GM19351 (cell line): ENCODE results near the gene BCL11B.

Experiments
- ATAC-seq: cut with Tn5 transposase; IDR thresholded peaks from one replicate; pipeline ENCODE4 v1.9.1; 2021; ENCODE audit warnings: mild to moderate bottlenecking, moderate library complexity; ENCODE audit not compliant: unreplicated experiment

BCL11B gene

DNA sequence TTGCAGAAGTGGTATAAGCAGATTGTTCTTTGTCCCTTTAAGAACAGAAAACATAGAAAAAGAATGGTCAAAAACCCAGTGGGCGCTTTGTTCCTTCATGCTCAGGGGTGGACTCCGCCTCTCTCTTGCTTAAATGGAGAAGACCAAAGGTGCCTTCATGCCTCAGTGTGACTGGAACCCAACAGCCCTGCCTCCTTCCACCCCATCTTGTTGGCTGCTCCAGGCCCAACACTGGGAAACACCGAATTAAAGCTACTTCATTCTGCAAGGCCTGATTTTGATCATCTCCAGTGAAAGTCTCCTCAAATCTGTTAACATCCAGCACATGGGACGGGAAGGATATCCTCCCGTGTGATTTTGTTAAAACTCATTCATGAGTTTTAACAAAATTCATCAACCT, 103.7 kb downstream of the BCL11B start:
- no peak for ATAC-seq

DNA sequence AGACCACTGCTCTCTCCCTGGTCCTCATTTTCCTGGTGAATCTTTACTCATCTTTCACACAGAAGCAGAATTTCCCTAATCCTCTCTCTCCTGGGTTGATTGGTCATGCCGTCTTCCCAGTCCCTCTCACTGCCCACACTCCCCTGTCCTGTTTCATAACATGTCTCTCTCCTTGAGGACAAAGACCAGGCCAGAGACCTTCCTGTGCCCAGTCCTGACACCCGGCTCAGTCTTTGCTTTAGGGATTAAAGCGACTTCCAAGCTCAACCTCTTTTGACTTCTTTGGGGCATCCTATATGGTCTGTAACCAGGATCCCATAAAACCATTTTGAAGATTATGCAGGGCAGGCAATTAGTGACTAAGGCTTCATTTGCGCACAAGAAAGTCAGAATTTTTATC, 105.5 kb downstream of the BCL11B start:
- no peak for ATAC-seq

DNA sequence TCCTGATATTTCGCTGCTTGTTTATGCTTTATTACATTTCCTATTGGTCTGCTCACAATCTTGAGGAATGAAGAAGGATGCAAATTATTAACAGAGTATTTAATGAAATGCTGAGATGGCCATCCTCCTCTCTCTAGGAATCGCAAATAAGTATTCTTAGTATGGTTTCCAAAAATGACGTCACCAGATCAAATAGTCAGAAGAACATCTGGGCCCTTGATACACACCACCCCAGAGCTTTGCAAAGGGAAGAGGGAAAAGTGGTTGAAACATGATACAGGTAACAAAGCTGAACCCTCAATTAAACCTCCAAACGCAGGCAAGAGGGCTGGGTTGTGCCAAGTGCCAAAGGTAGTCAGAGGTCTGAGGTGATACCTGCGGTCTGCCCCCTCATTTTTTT, 107.3 kb downstream of the BCL11B start:
- no peak for ATAC-seq

DNA sequence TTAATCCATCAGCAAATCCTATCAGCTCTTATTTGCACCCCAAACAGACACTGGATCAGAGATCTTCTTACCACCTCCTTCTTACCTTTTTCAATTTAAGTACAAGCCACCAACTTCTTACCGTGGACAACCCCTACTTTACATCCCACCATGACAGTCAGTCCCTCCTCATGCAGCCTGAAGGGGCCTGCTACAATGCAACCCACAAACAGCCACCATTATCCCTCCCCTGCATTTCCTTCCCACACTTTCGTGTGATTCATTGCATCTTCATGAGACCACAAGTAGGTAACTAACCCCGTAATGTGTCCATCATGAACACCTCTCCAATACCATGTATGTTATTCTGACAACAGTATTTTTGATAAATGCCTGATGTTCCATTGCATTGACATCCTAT, 108.6 kb downstream of the BCL11B start:
- ATAC-seq = no peak

DNA sequence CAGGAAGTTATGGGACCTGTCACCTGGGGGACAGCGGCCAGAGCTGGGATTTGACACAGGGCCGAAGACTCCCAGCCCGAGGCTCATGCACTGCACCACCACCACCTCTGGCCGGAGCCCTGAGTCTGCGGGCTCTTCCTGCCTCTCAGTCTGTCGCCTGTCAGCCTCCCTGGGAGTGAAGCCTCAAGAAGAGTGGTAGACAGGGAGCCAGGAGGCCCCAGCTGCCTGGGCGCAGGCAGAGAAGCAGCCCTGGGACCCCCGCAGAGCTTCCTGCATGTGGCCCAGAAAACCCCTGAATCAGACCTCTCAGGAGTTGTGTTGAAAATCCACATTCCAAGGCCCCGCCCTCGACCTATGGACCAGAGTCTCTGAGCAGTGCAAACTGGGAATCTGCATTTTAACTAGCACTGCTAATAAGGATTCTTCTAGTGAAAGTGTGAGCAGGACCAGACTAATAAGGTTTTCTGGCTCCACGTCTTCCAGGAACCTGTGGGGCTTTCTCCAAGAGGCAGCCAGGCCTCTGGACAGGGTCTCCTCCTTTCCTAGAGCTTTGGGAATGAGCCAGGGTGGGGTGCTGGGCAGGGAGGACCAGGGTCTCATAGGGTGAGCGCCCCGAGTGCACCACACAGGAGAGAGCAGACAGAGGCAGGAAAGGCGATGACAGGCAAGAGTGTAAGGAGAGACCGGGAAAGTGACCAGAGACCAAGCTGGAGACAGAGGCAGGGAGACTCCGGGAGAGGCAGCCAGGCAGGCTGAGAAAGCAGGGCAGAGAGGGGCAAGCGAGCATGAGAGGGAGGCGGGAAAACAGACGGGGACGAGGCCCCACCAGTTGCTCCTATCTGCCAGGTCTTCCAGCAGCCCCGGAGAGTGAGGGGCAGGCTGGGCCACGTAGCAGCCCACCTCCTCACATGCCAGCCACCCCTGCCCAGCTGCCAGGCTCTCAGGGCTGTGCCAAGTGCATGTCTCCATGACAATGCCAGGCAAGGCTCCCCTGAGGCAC, 112.4 kb downstream of the BCL11B start:
- ATAC-seq = no peak

DNA sequence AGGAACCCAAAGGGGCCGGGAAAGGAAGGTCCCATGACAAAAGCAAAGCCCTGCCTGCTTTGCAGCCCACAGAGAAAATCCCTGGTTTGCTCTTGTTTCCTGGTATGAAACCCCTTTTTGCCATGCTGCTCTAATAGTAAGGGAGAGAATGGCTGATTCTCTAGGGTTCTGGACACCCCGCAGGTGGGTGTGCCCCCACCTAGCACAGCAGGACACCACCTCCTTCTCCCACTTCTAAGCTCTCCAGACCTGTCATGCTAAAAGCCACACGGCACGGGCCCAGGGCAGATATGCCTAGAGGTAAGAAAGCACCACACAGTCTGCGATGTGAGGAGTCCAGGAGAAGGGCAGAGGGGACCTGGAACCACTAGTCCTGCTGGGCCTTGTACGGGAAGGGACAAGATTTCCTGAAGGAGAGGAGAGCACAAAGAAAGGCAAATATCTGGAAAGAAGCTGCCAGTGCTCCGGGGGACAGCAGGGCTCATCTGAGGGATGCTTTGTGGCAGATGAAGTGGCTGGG, 113.3 kb downstream of the BCL11B start:
- no peak for ATAC-seq

DNA sequence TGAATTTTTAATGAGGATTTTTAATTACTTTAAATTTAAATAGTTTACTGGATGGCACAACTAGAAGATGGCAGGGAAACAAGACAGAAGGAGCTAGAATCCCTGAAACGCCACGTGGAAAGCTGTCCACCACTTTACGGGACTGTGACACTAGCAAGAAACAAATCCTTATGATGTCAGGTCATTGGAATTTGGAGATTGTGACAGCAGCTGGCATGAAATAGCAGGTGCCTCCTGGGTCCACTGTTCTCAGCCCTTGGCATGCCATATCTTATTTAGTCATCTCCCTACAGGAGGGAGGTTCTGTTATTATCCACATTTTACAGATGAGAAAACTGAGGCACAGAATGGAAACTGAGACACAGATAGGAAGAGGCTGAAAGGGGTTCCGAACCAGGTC, 113.8 kb downstream of the BCL11B start:
- no peak for ATAC-seq

DNA sequence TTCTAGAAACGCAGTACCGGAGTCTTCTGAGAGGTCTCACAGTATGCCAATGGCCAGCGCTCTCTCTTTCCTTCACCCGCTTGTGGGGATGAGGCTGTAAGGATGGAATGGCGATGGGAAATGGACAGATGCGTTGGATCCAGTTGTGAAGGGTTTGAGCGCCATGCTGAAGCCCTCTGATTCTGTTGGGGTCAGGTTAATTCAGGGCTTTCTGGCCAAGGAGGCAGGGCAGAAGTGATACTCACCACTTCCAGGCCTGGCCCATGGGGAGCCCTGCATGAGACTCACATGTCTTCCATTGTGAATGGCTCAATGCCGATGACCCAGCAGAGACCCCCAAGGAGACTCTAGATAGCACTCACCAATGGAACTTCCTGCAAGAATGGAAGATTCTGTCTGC, 114.3 kb downstream of the BCL11B start:
- ATAC-seq = no peak

DNA sequence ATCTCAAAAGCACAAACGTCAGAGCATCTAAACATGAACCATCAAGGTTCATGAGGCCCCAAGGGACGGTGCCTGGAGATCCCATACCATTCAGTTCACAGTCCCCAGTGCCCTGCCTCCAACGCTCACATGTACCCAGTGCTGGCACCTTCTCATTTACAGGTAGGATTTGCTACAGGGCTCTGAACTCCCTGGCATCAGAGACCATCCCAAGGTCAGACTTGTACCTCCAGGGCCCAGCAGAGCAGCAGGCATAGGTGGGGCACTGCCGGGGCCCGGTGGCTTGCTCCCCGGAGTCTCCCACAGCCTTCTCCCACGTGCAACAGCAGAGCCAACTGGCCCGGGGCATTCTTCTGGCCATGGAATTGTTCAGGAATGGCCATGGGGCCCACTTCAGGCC, 114.8 kb downstream of the BCL11B start:
- ATAC-seq = no peak

DNA sequence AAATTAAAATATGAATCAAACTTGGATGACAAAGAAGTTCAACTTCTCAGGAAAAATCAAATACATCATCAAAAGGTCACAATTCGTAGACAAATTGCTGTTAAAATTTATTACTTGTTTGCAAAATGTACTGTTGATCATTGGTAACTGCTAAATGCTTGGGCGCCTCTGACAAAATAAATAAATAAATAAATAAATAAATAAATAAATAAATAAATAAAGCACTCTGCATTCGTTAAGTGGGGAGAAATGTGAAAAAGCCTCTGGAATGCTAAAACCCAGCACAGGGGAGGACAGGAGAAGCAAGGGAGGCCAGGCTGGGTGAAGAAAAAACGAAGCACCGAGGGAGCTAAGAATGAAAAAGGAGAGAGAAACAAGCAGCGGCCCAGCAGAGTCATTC, 115.2 kb downstream of the BCL11B start:
- ATAC-seq = no peak

DNA sequence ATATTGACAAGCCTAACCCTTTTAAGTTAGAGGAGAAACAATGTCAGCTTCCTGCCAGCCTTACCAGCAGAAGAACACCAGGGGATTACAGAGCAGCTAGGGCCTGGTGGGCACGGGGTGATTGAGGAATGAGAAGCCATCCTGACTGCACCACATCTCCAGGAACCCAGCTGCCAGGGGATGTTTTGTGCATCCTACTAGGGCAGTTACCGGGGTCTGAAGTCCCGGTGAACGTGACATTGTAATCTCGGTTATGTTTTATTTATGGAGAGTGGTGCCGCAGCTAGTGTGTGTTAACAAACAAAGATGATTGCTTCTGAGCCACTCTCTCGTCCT, 115.9 kb downstream of the BCL11B start:
- ATAC-seq = no peak

DNA sequence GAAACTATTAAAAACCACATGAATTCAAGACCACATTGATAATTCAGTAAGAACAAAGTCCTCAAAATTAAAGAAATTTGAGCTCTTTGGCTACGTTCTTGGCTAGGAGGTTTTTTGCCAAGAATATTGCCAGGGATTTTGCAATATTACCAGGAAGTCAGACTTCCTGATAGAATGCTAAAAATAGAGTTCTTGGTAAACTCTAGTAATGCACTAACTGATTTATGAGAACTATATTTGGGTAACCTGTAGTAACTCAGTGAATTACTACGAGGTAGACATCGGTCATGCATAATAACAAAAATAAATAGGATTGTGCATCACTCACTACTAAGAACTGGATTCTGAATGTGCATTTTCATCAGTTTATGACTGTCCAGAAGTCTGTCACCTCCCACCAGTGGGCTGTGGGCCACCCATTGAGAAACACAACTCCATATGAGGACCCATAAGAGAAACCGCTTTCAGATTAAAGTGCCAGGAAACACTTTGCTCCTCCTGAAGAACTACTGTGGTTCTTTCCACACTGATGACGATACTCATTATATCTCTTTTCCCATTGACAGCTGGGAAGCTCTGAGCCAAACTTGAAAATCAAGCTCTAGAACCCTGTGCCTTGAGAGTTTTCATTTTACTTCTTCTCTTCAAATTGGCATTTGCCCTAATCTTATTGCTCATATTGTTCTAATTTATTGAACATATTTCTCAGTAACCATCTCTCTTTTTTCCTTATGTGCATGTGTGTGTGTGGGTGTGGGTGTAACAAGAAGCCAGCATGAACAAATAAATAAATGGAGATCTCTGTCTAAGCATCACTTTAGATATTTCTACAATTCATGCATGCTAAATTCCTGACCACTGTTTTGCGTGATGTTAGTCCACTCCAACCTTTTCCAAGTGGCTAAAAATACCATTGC, 116.6 kb downstream of the BCL11B start:
- no peak for ATAC-seq

DNA sequence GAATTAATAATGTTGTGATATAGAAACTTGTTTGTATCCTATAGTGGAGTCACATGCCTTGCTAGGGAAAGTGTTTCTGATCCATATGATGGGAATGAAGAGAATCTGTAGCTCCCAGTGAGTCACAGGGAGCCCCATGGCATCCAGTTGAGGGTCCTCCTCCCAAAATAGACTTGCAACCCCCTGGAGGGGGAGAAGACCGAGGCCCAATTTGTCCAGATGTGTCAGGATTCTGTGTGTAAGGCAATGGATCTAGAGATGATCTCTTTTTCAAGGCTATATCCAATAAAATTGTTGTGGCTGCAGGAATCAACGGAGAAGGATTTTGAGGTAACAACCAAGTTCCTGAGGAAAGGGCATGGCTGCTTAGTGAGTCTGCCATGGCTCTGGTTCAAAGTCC, 121.8 kb downstream of the BCL11B start:
- no peak for ATAC-seq

DNA sequence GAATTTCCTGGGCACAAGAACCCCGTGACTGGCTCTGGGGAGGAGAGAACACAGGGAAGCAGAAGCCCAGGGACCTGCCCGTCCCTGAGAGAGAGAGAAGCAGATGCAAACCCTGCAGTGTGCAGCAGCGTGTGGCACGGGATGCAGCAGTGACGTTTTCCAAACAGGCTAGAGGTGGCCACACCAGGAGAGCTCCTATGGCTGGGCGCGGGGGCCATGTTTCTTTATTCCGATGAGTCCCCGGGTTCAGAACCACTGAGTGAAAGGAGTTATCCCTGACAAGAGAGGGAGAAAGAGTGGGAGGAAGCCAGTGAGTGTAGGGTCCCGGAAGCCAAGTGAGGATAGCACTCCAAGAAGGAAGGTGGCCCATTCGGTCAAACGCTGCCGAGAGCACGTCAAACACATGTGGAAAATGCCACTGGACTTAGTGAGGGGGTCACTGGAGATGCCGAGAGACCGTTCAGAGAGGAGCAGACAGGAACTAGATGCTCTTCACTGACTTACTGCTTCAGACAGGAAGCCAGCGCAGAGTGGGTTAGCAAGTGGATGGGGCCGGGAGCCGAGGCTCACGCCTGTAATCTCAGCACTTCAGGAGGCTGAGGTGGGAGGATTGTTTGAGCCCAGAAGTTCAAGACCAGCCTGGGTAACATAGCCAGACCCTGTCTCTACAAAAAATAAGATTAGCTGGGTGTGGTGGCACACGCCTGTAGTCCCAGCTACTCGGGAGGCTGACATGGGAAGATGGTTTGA, 123.0 kb downstream of the BCL11B start:
- no peak for ATAC-seq

DNA sequence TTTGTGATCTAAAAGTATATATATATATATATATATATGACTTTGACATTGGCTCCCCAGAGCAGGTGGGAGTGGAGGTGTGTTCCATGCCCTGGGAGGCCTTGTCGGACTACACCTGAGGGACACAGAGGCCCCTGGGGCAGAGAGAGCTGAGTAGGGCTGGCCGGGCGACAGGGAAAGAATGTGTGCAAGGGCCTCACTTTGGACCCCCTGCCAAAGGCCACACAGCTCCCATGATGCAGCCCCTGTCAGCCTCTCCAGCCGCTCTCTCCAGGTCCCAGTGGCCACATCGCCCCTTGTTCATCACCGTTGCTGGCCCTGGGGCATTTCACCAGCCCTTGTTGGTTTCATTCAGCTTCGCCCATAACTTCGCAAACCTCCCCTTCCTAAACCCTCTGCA, 123.9 kb downstream of the BCL11B start:
- no peak for ATAC-seq

DNA sequence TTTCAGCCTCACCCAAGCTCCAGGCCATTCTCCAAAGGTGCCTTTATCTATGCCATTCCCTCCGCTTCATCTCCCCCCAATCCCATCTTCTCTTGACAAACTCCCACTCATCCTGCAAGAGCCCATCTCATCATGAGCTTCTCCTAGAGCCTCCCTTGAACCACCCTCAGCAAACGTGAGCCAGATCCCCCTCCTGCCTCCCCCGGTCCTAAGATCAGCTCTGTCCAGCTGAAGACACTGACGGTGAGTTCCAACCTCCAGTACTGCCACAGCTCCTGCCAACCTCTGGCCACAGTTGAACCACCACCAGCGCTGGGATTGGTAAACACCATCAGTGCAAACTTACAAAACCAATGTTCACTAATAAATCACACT, 124.6 kb downstream of the BCL11B start:
- ATAC-seq = no peak

DNA sequence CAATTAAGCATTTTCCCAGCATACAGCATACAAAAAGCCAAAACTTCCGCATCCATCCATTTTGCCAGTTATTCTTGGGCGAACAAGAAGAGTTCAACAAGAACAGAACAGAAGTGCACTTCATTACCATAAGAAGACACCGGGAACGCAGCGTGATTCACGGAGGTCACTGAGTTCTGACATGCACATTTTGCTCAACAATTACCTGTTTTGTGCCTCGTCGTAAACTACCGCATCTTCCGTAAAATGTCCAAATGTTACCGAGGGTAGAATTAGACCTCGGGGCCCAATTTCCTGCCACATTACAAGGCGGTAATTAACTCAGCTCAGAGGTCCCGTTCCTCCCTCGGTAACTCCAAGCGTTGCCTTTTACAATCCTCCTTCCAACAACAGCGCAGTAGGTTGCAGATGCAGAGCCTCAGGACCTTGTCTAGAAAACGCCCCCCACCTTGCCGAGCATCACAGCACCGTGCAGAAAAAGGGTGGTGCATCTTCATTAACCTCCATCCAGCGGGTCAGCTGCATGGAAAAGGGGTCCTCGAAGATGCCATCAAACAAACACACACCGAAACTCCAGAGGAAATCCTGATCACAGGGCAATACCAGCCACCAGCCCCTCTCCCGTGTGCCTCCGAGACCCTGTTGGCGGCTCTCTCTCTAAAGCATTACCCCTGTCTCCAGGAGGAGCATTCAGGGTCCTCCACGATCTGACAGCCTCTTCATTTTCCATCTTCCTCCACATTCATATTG, 125.2 kb downstream of the BCL11B start:
- no peak for ATAC-seq

DNA sequence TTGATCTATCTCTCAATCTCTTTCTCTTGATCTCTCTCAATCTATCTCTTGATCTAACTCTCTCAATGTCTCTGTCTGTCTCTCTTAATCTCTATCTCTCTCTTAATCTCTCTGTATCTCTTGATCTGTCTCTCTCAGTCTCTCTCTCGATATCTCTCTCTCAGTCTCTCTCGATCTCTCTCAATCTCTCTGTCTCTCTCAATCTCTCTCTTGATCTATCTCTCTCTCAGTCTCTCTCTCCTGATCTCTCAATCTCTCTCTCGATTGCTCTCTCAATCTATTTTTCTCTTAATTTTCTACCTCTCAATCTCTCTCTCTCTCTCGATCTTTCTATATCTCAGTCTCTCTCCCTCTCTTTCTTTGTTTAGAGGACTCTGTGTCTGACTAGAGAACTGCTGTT, 126.7 kb downstream of the BCL11B start:
- ATAC-seq = no peak

DNA sequence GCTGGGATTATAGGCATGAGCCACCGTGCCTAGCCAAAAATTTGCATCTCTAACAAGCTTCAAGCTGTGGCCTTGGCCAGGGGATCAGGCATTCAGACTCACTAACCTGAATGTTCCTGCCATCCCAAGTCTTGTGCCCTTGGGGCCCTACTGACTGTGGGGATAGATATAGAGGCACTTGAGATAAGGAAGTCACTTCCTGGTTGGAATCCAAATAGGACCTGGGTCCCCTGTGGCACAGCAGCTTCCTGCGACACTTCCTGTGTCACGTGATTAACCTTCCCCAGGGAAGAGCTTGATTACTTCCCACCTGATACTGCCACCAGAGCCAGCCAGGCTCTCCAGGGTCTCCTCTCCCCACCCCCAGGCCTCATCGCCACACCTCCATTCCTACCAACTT, 128.2 kb downstream of the BCL11B start:
- no peak for ATAC-seq

DNA sequence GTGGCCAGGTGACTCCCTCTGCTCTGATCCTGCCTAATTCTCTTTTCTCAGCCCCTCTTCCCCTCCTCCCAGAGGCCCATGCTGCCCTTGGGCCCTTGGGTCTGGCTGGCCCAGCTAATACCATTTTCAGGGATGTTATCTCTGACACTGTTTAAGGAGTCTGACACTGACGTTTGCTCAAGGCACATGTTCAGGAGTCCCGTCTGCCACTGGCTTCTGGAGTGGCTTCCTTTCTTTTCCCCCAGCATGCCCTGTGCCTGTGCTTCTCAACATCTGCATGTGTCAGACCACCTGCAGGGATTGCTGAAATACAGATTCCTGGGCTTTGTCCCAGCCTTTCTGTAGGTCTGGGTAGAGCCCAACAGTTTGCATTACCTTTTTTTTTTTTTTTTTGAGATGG, 128.9 kb downstream of the BCL11B start:
- no peak for ATAC-seq
